NCI-H1092 (cell line): ENCODE data around the gene DIRAS1.

Experiments used
- DNase-seq: peaks from one replicate; lab custom pipeline; 2025; lab: John Stamatoyannopoulos, UW

DIRAS1 gene

DNA sequence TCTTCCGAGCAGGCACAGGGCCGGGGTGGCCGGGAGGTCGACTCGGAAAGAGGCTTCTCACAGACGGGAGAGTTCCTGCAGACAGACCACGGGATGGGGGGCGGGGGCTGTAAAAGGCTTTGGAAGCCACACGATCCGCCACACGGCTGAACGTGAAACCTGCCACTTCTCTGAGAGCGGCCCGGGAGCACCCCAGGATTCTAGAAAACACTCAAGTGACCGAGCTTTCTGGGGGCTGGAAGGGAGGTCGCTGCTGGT is 34.2 kb upstream of the DIRAS1 start:
- DNase-seq: no peak

DNA sequence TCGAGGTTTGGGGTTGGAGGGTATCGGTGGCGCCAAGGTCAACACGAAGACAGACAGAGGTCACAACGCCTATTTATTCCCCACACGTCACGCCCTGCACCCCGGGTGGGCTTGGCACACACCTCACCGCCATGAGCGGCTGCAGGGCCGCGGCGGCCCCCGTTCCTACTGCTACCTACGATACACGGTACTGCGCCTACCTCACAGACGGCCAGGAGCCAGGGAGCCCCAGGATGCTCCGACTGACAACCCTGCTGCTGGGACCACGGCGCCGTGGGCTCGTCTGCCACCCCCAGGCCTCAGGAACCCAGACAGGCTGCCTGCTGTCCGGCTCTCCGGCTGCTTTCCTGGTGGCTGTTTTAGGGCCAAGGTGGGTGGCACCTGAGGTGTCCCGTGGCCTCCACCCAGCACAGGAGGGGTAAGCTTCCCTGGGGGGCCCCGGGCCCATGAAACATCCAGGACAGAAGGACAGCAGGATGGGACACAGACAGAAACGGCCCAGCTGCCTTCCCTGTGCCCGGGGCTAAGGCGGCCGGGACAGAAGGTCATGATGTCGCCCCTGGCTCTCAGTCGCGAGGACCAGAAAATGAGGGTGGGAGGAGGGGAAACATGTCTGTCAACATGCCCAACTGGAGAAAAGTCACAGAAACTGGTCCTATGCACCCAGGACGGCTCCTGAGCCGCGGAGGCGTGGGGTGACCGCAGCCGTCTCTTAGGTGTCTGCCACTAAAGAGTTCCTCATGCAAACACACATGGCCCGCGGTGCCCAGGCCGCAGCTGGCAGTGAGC is 33.7 kb upstream of the DIRAS1 start:
- DNase-seq: no peak

DNA sequence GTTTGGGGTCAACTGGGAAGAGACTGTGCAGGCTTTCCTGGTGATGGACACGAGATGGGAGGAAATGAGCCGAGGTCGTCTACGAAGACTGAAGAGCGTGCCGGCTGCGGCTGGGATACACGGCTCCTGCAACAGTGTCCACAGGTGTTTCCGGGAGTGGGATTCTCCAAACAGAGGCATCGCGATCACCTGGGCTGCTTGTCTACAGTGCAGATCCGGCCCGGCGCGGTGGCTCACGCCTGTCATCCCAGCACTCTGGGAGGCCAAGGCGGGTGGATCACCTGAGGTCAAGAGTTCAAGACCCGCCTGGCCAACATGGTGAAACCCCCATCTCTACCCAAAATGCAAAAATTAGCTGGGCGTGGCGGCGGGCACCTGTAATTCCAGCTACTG is 30.3 kb upstream of the DIRAS1 start:
- DNase-seq: no peak

DNA sequence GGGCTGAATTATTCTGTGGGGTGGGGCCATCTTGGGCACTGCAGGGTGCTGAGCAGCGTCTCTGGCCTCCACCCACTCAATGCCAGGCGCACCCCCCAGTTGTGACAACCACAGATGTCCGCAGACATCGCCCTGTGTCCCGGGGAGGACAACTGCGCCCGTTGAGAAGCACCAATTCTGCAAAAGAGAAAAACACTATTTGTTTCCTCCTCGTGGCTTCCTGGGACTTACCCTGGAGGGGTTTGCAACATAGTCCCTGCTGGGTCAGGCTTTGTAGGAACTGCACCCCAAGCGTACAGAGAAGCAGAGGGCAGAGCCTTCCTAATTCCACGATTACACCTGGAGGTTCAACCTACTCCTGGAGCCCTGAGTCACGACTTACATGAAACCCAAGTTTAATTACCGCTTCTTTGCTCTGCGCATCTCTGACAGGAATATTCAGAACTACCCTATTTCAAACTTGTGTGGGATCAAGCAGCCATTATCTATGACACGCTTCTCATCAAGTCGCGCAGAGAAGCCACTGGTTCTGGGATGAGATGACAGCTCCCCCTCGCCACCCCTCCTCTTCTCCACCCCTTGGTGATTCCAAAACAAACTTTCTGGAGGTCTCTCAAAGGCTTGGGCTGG is 29.8 kb upstream of the DIRAS1 start:
- DNase-seq: no peak

DNA sequence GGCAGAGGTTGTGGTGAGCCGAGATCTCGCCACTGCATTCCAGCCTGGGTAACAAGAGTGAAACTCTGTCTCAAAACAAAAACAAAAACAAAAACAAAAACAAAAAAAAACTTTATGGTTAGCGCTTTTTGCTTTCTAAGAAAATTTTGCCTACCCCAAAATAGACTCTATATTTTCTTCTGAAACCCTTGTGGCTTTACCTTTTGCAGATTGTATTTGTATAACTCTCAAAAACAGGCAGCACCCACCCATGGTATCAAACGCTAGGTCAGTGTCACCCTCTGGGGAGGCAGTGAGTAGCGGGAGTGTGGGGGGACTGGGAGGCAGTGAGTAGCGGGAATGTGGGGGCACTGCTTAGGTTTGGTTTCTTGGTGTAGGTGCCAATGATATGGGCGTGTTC is 26.2 kb upstream of the DIRAS1 start:
- DNase-seq: no peak

DNA sequence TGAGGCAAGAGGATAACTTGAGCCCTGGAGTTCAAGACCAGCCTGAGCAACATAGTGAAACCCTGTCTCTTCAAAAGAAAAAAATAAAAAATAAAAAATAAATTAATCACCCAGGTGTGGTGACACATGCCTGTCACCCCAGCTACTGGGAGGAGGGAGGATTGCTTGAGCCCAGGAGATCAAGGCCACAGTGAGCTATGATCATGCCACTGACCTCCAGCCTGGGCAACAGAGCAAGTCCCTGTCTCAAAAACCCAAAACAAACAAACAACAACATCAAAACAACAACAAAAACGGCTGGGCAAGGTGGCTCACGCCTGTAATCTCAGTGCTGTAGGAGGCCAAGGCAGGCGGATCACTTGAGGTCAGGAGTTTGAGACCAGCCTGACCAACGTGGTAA is 22.9 kb upstream of the DIRAS1 start:
- no peak for DNase-seq

DNA sequence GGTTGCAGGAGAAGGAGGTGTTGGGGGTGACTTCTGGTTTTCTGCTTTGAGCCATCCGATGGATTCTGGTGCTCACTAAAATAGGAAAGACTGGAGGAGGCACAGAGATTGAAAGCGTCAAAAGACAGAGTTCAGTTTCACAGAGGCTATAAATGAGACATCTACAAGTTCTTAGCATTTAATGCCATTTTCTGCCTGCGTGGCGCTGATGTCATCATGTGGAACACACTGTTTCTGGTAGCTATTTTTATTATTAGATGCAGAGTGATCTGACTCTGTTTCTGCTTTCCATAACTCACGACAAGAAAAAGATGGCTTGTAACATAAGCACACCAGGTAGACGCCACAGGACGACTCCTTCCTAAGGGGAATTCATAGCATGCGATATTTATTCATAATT is 21.9 kb upstream of the DIRAS1 start:
- no peak for DNase-seq

DNA sequence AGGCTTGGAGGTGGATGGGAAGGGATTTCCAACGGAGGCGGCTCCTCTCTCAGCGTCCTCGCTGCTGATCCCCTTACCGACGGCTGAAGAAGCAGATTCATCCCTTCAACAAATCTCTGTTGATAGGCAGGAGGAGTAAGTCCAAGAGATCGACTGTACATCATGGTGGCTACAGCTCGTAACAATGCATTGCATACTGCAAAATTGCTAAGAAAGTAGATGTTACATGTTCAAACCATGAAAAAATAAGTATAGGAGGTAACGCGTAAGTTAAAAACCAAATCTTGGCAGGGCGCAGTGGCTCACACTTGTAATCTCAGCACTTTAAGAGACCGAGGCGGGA is 19.1 kb upstream of the DIRAS1 start:
- DNase-seq: no peak

DNA sequence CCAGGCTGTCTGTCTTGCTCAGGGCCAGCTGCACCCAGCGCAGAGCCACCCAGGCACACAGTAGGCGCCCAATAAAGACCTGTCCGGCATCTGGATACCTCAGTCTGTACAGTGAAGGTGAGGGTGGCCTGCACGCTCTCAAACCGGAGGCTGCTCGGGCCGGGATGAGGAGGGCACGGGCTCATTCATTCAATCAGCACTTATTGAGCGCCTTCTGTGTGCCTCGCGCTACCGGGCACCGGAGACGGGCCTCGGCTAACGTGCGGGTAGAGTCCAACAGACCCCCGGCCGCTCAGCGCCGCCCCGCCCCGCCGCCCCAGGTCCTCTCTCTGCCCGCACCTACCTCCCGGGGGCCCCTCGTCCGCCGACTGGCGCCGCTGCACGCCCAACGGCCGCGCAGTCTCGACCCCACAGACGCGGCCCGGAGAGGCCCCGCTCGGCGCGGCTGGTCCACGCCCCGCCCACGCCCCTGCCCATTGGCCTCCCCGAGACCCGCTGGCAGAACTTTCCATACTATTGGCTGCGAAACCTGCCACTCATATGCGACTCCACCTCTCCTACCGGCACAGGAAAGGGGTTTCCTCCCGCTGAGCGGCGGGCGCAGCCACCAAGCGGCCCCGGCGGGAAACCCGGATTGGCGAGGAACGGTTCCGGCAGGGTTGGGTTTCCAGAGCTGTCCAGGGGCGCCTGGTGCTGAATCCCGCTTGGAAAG is 18.6 kb upstream of the DIRAS1 start, which contains the start of gene SLC39A3:
TSS of gene SLC39A3 (minus strand) at position 416 of the 712 bp plus-strand sequence. CDS start 2,760 bp downstream, outside the sequence.
- peak; percentile 97 for DNase-seq

DNA sequence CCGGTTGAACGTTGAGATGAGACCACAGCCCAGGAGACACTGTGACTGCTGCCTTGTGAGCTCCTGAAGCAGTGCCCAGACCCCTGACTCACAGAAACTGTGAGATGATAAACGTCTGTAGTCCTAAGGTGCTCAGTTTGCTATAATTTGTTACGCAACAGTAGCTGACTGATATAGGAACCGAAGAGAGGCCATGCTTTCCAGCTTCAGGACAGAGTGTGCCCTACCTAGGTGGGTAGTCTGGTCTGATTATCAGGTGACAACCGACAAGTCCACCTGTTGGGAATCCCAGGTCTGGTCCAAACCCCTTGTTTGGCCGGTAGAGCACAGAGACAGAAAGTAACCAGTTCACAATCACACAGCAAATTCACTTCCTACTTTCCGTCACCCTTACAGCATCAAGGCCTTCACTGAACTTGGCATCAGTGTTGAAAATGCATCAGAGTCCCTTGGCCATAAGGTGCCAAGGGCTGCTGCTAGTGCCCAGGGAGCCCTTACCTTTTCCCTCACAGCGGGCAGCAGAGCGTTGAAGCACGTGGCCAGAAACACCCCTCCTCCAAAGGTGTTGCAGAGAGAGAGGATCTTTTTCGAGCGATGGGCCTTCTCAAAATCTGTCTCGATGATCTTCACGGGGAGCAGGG is 15.5 kb upstream of the DIRAS1 start:
- DNase-seq: no peak

DNA sequence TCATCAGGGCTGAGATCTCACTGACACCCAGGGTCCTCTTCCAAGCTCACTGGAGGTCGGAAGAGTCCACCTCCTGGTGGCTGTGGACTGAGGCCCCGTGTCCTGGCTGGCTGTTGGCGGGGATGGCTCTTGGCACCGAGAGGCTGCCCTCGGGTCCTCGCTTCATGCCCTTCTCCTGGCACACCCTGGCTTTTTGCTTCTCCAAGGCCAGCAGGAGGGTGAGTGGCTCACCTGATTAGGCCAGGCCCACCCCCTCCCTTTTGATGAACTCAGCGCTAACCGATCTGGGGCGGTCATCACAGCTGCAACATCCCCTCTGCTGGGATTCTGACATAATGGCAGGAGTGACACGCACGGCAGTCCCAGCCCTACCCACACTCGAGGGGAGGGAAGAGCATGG is 14.2 kb upstream of the DIRAS1 start:
- DNase-seq: no peak

DNA sequence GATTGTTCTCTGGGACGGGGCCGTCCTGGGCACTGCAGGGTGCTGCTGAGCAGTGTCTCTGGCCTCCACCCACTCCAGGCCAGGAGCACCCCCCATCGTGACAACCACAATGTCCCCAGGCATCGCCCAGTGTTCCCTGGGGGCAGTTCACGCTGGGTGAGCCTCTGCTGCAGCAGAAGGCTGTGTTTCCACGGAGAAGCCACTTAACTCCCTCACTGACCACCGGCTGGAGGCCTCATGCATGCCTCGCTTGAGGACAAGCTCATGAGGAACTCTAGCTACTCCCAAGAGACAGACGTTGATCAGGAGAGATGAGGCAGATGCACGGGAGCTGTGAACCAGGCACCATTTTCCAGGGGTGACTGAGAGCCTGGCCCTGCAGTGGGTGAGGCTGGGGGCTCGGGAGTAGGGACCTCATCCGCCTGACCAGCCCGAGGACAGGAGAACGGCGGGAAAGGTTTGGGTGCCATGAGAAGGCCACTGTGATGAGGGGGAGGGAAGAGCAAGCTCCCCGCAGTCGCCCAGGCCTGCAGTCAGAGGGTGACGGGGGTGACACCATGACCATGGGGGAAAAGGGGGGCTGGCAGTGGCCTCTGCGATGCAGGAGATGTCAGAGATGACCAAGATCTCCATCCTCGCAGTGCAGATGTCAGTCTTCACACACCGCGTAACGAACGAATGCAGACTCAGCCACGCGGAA is 13.6 kb upstream of the DIRAS1 start:
- no peak for DNase-seq

DNA sequence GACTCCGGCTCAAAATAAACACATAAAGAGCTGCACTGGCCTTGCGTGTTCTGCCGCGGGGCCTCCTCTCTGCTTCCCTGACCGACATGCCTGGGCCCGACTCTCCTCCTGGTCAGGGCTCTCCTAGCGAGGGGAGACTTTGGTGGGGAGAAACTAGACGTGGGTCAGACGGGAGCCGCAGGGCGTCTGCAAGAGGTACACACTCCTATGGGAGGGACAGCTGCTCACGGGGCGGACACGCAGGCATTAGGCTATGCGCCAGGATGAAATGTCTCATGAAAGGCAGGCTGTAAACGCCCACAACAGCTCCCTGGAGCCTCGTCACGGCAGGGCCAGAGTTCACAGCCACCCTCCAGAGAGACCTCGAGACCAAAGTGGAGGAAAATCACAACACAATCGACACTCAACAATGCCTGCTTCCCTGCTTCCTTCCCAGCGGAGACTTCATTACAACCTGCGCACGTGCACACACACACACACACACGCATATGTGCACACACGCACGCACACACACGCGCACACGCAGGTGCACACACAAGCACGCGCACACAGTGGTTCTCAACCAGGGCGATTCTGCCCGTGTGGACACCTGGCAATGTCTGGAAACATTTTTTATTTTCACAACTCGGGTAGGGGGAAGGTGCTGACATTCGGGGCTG is 12.9 kb upstream of the DIRAS1 start:
- DNase-seq: peak; percentile 11

DNA sequence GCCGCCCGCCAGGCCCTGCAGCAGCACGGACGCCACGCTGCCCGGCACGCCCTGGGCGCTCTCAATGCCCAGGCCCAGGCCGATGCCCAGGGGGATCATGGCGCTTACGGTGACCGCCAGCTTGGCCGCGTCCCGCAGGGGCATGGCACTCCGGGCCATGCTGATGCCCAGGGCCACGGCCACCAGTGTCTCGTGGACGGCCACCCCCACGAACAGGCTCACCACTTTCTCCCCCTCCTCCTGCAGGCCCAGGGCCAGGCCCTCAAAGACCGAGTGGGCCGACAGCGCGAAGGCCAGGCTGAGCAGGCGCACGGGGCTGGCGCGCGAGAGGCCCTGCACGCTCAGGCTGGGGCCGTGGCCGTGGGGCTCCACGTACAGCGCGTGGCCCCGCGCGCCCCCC is 11.7 kb upstream of the DIRAS1 start:
- DNase-seq: no peak

DNA sequence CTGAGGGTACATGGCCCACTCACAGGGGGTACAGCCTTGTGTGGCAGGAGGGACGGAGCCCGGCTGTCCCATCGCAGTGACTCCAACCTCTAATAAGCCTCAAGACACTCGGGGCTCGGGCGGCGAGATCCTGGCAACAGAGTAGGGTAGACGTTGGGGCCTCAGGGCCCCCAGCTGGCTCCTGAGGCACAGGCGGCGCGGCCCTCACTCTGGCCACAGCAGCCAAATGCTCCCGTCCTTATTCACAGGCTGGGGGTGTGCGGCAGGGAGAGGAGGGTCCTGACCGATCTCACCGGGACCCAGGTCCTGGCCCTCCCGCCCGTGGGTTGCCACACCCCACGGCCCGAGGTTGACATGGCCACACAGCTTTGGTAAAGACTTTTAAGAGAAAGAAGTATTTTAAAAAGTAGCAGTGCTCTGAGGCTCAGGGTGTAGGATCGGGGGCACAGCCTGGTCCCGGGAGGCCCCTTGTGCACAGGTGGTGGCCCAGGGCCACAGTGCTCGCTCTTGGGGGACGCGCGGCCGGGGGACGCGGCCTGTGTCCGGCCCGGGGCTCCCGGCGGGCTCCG is 11.1 kb upstream of the DIRAS1 start:
- DNase-seq: no peak

DNA sequence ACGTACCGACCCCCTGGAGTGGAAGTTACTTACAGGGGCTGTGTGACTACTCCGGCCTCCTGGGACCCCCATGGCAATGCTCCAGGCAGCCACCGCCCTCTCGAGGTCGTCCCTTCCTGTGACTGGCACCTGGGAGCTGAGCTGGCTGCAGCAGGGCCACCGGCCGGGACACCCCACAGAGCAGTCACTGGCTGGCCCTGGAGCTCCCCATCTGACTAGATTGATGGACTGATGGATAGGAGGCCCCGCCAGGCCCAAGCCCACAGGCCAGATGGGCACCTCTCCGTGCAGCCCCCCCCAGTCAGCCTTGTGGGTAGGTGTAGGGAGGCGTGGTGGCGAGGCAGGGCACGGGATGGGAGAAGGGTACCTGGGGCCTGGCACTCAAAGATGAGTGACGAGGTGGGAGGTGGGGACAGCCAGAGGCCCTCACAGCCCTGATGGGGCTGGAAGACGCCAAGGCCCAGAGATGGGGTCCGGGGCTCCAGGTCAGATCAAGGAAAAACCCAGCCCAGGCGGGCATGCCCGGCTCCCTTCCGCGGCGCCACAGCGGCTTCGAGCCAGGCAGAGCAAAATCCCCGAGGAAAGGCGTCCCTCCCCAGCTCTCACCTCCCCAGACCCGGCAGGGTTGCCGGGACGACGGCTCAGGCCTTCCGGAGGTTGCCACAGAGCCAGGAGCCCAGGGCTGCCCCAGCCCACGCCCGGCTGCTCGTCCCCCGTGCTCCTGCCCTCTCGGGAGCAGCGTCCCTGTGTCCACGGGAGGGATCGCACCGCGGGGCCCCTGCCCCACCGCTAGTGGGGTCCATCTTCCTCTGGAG is 10.2 kb upstream of the DIRAS1 start:
- DNase-seq: no peak

DNA sequence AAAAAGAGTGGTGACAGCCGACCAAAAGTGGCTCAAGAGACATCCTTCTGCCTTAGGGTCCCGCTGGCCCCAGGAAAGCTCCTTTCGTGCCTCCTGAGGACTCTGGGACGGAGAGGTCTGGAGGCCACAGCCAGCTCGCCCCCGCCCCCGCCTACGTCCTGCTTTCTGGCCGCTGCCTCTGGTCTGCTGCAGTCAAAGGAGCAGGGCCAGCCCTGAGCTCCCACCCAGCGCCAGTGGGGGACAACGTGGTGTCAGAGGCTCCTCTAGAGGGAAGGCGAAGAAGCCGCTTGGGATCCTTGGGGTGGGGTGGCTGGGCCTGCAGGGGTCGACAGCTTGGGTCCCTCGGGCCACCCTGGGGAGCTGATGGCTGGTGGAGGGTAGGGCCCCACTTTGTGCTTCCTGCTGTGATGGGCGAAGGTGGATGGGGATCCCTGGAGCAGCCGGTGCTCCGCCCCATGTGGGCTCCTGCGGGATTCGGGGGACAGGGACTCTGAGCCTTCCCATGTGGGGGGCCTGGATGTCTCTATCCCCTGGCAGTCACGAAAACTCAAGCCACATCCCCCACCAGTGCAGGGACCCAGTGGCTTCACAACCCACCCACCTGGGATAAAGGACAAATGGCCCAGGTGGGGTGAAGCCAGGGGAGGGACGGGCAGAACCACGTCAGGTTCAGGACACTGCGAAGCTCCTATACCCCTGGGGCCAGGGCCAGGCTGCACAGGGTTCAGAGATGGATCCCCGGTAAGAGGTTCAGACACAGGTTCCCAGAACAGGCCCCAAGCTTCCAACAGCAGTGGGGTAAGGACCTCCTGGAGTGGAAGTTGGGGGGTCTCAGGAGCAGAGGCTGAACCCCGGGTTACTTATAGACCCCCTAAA is 9.0 kb upstream of the DIRAS1 start:
- DNase-seq: no peak

DNA sequence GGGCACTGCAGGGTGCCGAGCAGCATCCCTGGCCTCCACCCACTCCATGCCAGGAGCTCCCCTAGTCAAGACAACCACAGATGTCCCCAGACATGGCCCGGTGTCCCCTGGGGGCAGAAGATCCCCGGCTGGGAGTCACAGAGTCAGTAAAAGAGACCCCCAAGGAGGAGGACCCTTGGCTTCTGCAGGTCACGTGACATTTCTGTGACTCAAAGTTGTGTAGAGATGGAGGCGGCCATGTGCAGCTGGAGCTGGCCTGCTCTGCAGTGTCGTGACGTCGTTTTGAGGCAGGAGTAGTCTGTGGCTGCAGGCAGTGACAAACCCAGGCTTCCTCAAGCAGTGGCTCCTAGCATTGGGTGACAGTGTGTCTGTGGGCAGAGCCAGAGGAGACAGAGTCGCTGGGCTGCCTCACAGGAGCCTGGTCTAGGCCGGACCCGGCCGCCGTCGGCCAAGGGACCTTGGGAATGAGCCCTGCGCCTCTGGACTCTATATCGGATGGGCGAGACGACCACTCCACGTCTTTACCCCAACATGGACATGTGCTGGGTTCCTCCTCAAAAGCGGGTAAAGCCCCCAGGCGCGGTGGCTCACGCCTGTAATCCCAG is 7.7 kb upstream of the DIRAS1 start:
- DNase-seq: no peak

DNA sequence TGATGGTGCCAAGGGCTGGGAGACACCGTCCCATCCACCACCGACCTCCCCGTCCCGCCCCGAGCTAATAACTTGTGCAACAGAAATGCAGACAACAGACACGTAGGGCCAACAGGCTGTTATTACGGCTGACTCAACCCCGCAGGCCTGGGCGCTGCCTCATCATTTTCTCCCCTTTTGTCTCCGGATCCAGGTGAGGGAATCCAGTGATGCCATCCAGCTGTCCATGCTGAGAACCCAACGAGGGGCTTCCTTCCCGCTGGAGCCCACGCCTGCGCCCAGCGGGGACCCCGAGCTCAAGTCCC is 6.4 kb upstream of the DIRAS1 start:
- DNase-seq: no peak
